Measurements from ENCODE around the gene AHSA1. TPM values are rescaled to one million over a fixed set of nuclear protein-coding genes. Genes with fewer than 3 reads are reported as not detected.

Gene AHSA1
- polyA plus RNA-seq, 4 donors, result 57.3 to 108 (median 85.8) TPM

DNA sequence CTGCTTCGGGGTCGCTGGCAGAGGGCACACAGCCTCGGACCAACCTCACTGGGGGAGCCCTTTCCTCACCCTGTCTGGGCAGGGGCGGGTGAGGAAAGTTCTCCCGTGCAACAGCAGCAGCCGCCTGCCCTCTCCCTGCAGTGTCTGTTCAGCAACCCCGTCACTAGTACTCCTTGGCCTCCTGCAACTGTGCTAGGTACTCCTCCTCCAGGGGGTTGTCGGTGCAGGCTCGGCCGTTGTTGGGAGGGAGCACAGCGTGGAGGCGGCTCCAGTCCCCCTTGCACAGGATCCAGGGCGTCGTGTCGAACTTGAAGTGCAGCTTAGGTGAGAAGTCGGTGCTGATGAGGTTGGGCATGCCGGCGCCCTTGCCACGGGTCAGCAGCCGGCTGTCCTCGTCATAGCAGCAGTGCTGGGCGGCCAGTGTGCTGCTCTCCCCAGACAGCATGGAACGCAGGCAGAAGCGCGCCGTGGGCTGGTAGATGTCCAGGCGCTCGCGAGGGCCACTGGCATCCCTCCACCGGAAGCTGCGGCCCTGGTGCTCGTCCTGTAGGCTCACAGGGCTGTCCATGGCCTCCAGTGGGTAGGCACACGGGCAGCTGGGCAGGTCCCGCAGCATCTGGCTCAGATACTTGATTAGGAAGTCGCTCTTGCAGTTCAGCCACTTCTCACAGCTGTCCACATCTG is 17.7 kb downstream of the AHSA1 start:
- Histone ChIP-seq H3K36me3 (ENCODE audit: control insufficient read depth in 3 of 3, insufficient read depth in 2 of 3, low read depth in 1 of 3, low read length in 3 of 3) (no peaks in the 10 kb centered on the region), H3K4me3 (ENCODE audit: low read depth in 1 of 3, low read length in 3 of 3) (no peak overlapping the region), H3K9me3 (ENCODE audit: control insufficient read depth in 2 of 2, insufficient read depth in 1 of 2, low read depth in 1 of 2, low read length in 1 of 2) (no peaks in the 10 kb centered on the region), H3K27me3 (ENCODE audit: control insufficient read depth in 3 of 3, insufficient read depth in 3 of 3, low read length in 3 of 3) (no peaks in the 10 kb centered on the region), H3K4me1 (ENCODE audit: control insufficient read depth in 3 of 3, insufficient read depth in 2 of 3, low read depth in 1 of 3, low read length in 2 of 3) (no peaks in the 10 kb centered on the region), H3K27ac (ENCODE audit: low read depth in 1 of 3, low read length in 2 of 3) (no peak overlapping the region)
- FAIRE-seq (no peak), DNase-seq (no peak)
- WGBS, 3 donors, result 85 to 91% (median 86%) methylated on average over 35 of the region's 35 CpGs

GRCh38 chr14:77478029-77478428 is 20.1 kb downstream of the AHSA1 start:
- Histone ChIP-seq H3K4me3 (ENCODE audit: low read depth in 1 of 3, low read length in 3 of 3) (no peak overlapping the region), H3K36me3 (ENCODE audit: control insufficient read depth in 3 of 3, insufficient read depth in 2 of 3, low read depth in 1 of 3, low read length in 3 of 3) (no peaks in the 10 kb centered on the region), H3K27me3 (ENCODE audit: control insufficient read depth in 3 of 3, insufficient read depth in 3 of 3, low read length in 3 of 3) (no peaks in the 10 kb centered on the region), H3K9me3 (ENCODE audit: control insufficient read depth in 2 of 2, insufficient read depth in 1 of 2, low read depth in 1 of 2, low read length in 1 of 2) (no peaks in the 10 kb centered on the region), H3K4me1 (ENCODE audit: control insufficient read depth in 3 of 3, insufficient read depth in 2 of 3, low read depth in 1 of 3, low read length in 2 of 3) (no peaks in the 10 kb centered on the region), H3K27ac (ENCODE audit: low read depth in 1 of 3, low read length in 2 of 3) (no peak overlapping the region)
- DNase-seq, result no peak
- WGBS, 3 donors, result 90 to 91% (median 90%) methylated on average over 5 of the region's 5 CpGs
- FAIRE-seq, result no peak

DNA sequence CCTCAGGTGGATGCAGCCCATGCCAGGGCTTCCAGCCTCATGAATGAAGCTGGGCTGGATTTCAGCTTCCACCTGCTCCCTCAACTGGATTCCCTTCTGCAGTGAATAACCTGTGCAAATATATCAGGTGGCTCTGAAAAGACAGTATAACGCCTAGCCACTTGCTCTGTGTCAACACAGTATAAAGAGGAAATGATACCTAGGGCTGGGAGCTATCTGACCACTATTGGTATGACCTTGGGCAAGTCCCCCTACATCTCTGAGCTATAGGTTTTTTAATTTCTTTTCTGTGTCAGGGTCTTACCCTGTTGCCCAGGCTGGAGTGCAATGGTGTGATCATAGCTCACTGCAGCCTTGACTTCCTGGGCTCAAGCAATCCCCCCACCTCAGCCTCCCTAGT is 20.9 kb downstream of the AHSA1 start:
- H3K4me1 ChIP-seq (ENCODE audit: control insufficient read depth in 3 of 3, insufficient read depth in 2 of 3, low read depth in 1 of 3, low read length in 2 of 3), result no peaks in the 10 kb centered on the region
- no peaks in the 10 kb centered on the region for H3K36me3 ChIP-seq (ENCODE audit: control insufficient read depth in 3 of 3, insufficient read depth in 2 of 3, low read depth in 1 of 3, low read length in 3 of 3)
- H3K27ac ChIP-seq (ENCODE audit: low read depth in 1 of 3, low read length in 2 of 3), result no peak overlapping the region
- no peaks in the 10 kb centered on the region for H3K27me3 ChIP-seq (ENCODE audit: control insufficient read depth in 3 of 3, insufficient read depth in 3 of 3, low read length in 3 of 3)
- no peak overlapping the region for H3K4me3 ChIP-seq (ENCODE audit: low read depth in 1 of 3, low read length in 3 of 3)
- H3K9me3 ChIP-seq (ENCODE audit: control insufficient read depth in 2 of 2, insufficient read depth in 1 of 2, low read depth in 1 of 2, low read length in 1 of 2), result no peaks in the 10 kb centered on the region
- WGBS, 3 donors, result 38 to 74% (median 61%) methylated on average over 1 of the region's 1 CpG
- FAIRE-seq (no peak), DNase-seq (no peak)

DNA sequence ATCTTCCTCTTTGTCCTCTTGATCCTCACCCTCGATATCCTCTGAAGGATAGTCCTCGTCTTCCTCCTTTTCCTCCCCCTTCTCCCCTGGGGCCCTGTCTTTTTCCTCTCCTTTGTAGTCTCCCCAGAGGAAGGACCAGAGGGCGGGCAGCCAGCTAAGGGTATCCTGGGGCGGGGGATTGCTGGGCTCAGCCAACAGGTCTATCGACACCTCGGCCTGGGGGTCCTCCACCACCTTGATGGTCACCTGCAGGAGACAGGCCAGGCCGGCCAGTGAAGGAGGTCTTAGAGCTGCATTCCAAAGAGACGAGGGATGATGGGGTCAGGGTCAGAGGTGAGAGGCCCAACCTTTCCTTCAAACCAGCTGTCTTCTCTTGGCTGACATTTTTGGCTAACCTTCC is 24.5 kb downstream of the AHSA1 start:
- no peaks in the 10 kb centered on the region for H3K36me3 ChIP-seq (ENCODE audit: control insufficient read depth in 3 of 3, insufficient read depth in 2 of 3, low read depth in 1 of 3, low read length in 3 of 3)
- FAIRE-seq (no peak), DNase-seq (no peak)
- 80 to 90% (median 87%) methylated on average over 8 of the region's 8 CpGs for WGBS, 3 donors
- no peaks in the 10 kb centered on the region for H3K4me1 ChIP-seq (ENCODE audit: control insufficient read depth in 3 of 3, insufficient read depth in 2 of 3, low read depth in 1 of 3, low read length in 2 of 3)
- no peaks in the 10 kb centered on the region for H3K9me3 ChIP-seq (ENCODE audit: control insufficient read depth in 2 of 2, insufficient read depth in 1 of 2, low read depth in 1 of 2, low read length in 1 of 2)
- H3K27me3 ChIP-seq (ENCODE audit: control insufficient read depth in 3 of 3, insufficient read depth in 3 of 3, low read length in 3 of 3), result no peaks in the 10 kb centered on the region
- no peak overlapping the region for H3K27ac ChIP-seq (ENCODE audit: low read depth in 1 of 3, low read length in 2 of 3)
- no peak overlapping the region for H3K4me3 ChIP-seq (ENCODE audit: low read depth in 1 of 3, low read length in 3 of 3)

DNA sequence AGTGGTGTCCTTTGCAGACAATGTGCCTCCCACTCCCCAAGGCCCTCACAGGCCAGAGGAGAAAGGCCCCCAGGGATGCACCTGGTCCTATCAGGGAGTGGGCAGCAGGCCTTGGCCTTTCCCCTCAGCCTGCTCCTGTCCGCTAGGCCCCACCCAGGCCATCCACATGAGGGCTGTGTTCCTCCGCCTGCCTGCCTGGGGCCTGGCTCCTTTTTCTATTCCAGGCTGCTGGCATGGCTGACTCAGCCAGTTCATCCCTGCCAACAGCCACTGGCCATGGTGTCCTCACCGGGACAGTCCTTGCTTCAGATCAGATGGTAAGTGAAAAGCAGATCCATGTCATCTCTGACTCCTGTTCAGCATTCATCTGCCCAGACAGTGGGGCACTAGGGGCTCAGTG is 27.4 kb downstream of the AHSA1 start:
- FAIRE-seq (no peak), DNase-seq (no peak)
- H3K9me3 ChIP-seq (ENCODE audit: control insufficient read depth in 2 of 2, insufficient read depth in 1 of 2, low read depth in 1 of 2, low read length in 1 of 2), result no peaks in the 10 kb centered on the region
- H3K27ac ChIP-seq (ENCODE audit: low read depth in 1 of 3, low read length in 2 of 3), result no peak overlapping the region
- 84 to 90% (median 87%) methylated on average over 3 of the region's 3 CpGs for WGBS, 3 donors
- no peaks in the 10 kb centered on the region for H3K36me3 ChIP-seq (ENCODE audit: control insufficient read depth in 3 of 3, insufficient read depth in 2 of 3, low read depth in 1 of 3, low read length in 3 of 3)
- no peaks in the 10 kb centered on the region for H3K27me3 ChIP-seq (ENCODE audit: control insufficient read depth in 3 of 3, insufficient read depth in 3 of 3, low read length in 3 of 3)
- H3K4me3 ChIP-seq (ENCODE audit: low read depth in 1 of 3, low read length in 3 of 3), result no peak overlapping the region
- no peaks in the 10 kb centered on the region for H3K4me1 ChIP-seq (ENCODE audit: control insufficient read depth in 3 of 3, insufficient read depth in 2 of 3, low read depth in 1 of 3, low read length in 2 of 3)

DNA sequence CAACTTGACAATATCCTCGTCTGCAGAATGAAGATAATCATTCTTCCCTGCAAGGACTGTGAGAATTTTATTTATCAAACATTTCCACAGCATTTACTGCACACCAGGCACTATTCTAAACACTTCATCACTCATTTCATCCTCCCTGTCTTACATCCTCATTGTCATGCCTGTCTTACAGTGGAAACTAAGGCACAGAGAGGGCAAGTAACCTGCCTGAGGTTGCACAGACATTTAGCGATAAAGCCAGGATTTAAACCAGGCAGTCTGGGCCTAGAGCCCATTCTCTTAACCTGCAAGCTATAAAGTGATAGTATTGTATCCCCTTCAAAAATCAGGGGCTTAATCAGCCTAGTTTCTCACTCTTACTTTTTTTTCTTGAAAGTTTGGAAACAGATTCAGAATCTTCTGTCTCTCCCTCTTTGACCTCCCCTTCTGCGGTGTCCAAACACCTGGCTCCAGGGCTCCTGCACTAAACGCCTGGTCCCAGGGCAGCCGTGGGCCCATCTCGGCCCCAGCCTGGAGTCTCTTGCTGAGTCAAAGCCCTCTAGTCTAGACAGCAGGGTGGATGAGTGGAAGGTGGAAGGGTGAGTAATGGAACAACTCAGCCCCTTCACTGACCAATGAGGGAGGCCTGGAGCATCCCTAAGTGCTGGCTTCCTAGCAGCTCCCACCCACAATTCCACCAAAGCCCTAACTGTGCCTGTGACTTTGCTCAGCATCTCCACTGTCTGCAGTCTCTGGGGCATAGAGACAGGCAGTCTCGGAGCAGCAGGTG is 28.2 kb downstream of the AHSA1 start:
- 89 to 92% (median 89%) methylated on average over 7 of the region's 7 CpGs for WGBS, 3 donors
- no peaks in the 10 kb centered on the region for H3K27me3 ChIP-seq (ENCODE audit: control insufficient read depth in 3 of 3, insufficient read depth in 3 of 3, low read length in 3 of 3)
- H3K4me3 ChIP-seq (ENCODE audit: low read depth in 1 of 3, low read length in 3 of 3), result no peak overlapping the region
- FAIRE-seq (no peak), DNase-seq (no peak)
- H3K4me1 ChIP-seq (ENCODE audit: control insufficient read depth in 3 of 3, insufficient read depth in 2 of 3, low read depth in 1 of 3, low read length in 2 of 3), result no peaks in the 10 kb centered on the region
- H3K9me3 ChIP-seq (ENCODE audit: control insufficient read depth in 2 of 2, insufficient read depth in 1 of 2, low read depth in 1 of 2, low read length in 1 of 2), result no peaks in the 10 kb centered on the region
- no peaks in the 10 kb centered on the region for H3K36me3 ChIP-seq (ENCODE audit: control insufficient read depth in 3 of 3, insufficient read depth in 2 of 3, low read depth in 1 of 3, low read length in 3 of 3)
- H3K27ac ChIP-seq (ENCODE audit: low read depth in 1 of 3, low read length in 2 of 3), result no peak overlapping the region

DNA sequence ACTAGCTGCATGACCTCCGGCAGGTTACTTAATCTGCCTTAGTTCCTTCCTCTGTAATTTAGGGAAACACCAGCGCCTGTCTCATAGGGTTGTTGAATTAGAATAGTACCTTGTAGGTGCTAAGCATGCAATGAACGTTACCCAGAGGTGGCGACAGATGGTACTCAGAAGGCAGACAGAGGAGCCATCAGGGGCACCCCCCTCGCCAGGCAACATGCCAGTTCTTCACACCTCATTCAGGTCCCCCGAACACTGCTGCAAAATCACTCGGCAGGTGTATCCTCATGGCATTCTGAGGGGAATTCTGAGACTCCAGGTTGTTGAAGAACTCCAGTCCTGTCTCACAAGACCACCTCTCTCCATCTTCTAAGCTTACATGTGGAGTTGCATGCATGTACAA is 30.7 kb downstream of the AHSA1 start:
- FAIRE-seq (no peak), DNase-seq (no peak)
- H3K36me3 ChIP-seq (ENCODE audit: control insufficient read depth in 3 of 3, insufficient read depth in 2 of 3, low read depth in 1 of 3, low read length in 3 of 3), result no peaks in the 10 kb centered on the region
- H3K4me3 ChIP-seq (ENCODE audit: low read depth in 1 of 3, low read length in 3 of 3), result no peak overlapping the region
- no peak overlapping the region for H3K27ac ChIP-seq (ENCODE audit: low read depth in 1 of 3, low read length in 2 of 3)
- H3K9me3 ChIP-seq (ENCODE audit: control insufficient read depth in 2 of 2, insufficient read depth in 1 of 2, low read depth in 1 of 2, low read length in 1 of 2), result no peaks in the 10 kb centered on the region
- H3K4me1 ChIP-seq (ENCODE audit: control insufficient read depth in 3 of 3, insufficient read depth in 2 of 3, low read depth in 1 of 3, low read length in 2 of 3), result no peaks in the 10 kb centered on the region
- no peaks in the 10 kb centered on the region for H3K27me3 ChIP-seq (ENCODE audit: control insufficient read depth in 3 of 3, insufficient read depth in 3 of 3, low read length in 3 of 3)
- WGBS, 3 donors, result 82 to 90% (median 84%) methylated on average over 7 of the region's 7 CpGs

DNA sequence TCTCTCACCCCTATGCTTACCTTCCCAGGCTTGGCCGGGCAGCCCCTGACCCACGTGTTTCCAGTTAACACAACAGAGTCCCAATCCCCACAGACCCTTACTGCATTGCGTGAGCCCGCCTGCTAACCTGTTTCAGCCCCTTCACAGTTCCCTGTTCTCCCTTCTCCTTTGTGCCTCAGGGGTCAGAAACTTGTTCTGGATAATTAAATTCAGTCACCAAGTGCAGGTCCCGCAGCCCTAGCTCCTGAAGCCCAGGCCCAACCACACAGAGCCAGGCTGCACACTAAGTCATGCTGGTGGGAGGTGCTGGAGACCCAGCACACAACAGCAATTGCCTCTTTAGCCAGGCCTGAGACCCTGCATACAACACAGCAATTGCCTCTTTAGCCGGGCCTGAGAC is 31.1 kb downstream of the AHSA1 start:
- no peak for DNase-seq
- no peaks in the 10 kb centered on the region for H3K36me3 ChIP-seq (ENCODE audit: control insufficient read depth in 3 of 3, insufficient read depth in 2 of 3, low read depth in 1 of 3, low read length in 3 of 3)
- no peak overlapping the region for H3K4me3 ChIP-seq (ENCODE audit: low read depth in 1 of 3, low read length in 3 of 3)
- 90 to 95% (median 91%) methylated on average over 6 of the region's 6 CpGs for WGBS, 3 donors
- H3K9me3 ChIP-seq (ENCODE audit: control insufficient read depth in 2 of 2, insufficient read depth in 1 of 2, low read depth in 1 of 2, low read length in 1 of 2), result no peaks in the 10 kb centered on the region
- H3K27ac ChIP-seq (ENCODE audit: low read depth in 1 of 3, low read length in 2 of 3), result no peak overlapping the region
- H3K4me1 ChIP-seq (ENCODE audit: control insufficient read depth in 3 of 3, insufficient read depth in 2 of 3, low read depth in 1 of 3, low read length in 2 of 3), result no peaks in the 10 kb centered on the region
- H3K27me3 ChIP-seq (ENCODE audit: control insufficient read depth in 3 of 3, insufficient read depth in 3 of 3, low read length in 3 of 3), result no peaks in the 10 kb centered on the region
- FAIRE-seq, result no peak
